Jurkat, Clone E6-1 (cell line): Measurements from ENCODE around the gene COL12A1.

Source experiments
- DNase-seq: peaks from one replicate; pipeline ENCODE4 v3.0.0-alpha.2; 2011; ENCODE audit warnings: low read depth, low spot score
- H3K4me3 ChIP-seq: 2 replicates; pipeline ENCODE4 v1.5.1; 2011; ENCODE audit warnings: mild to moderate bottlenecking, low read length, control low read depth, moderate library complexity

COL12A1 gene

DNA sequence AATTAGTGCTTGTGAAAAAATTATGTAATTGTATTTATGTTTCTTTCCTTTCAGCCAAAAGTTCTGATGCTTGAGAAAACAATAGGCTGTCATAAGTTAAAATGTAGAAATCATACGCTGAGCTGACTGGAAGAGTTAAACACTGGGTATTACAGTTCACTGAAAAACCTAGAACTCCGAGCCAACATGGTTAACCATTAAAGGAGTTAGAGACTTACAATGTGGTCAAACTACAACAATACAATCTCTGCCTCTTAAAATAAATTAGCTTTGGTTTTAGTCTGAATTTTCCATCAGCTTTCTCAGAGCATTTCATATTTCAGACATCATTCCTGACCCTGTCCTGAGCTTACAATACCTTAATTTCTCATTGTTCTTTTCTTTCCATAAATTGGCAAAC is 91.0 kb downstream of the COL12A1 start:
- DNase-seq: no peak
- H3K4me3 ChIP-seq: no peak overlapping the region

GRCh38 chr6:75114195-75114594 is 91.7 kb downstream of the COL12A1 start:
- no peak overlapping the region for H3K4me3 ChIP-seq
- DNase-seq: no peak

GRCh38 chr6:75113446-75113845 is 92.4 kb downstream of the COL12A1 start:
- H3K4me3 ChIP-seq: no peak overlapping the region

GRCh38 chr6:75109765-75110164 is 96.1 kb downstream of the COL12A1 start:
- H3K4me3 ChIP-seq: no peak overlapping the region
- DNase-seq: no peak

More at GRCh38 chr6:75113446-75113845, 92.4 kb downstream of the COL12A1 start:
- DNase-seq: no peak

GRCh38 chr6:75109022-75109421 is 96.8 kb downstream of the COL12A1 start:
- DNase-seq: no peak

DNA sequence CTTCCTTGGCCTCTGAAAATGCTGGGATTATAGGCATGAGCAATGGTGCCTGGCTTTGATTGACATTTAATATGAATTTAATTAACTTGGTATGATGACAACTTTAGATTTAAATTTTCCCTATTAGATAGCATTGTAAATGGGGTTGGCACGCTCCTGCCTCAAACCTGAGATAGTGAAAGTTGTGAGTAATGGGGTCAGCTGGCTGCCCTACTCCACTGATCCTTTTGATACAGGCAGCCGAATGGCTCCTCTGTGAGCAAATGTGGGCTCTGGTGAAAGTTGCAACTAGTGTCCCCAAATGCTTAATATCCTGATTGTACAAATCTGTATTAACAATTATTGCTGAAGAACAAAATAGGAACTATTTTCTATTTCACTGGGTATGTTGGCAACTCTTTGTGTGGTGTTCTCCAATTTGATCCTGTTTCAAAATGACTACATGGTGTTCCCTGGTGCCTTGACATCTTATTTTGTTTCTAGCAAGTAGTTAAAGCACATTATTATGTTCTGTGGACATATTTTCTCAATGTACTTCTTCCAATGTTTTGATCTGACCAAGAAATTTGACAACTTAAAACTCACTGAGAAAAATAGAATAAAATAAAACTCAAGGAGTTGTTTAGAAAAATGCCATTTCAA is 97.4 kb downstream of the COL12A1 start:
- no peak overlapping the region for H3K4me3 ChIP-seq
- DNase-seq: no peak

More at GRCh38 chr6:75109022-75109421, 96.8 kb downstream of the COL12A1 start:
- no peak overlapping the region for H3K4me3 ChIP-seq

GRCh38 chr6:75107913-75108312 is 97.9 kb downstream of the COL12A1 start:
- H3K4me3 ChIP-seq: no peak overlapping the region
- DNase-seq: no peak

- no peak overlapping the region for H3K4me3 ChIP-seq
- DNase-seq: no peak
These were observed 99.4 kb downstream of the COL12A1 start for GRCh38 chr6:75106426-75106825.

DNA sequence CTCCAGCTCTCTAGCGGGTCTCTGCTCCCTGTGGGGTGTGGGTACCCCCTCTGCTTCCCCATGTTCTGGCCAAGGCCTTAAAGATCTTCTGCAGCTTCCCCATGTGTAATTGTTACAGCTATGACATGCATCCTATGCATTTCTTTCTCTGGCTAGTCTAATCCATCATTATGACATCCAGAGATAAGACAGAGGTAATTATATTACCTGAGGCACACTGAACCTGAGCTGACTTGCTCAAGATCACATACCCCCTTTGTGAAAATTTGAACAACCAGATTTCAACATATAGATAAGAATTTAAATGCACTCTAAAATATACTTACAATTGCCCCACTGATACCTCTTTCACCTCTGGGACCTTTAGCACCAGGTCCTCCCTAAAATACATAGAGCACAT is 102.4 kb downstream of the COL12A1 start:
- no peak overlapping the region for H3K4me3 ChIP-seq
- no peak for DNase-seq

DNA sequence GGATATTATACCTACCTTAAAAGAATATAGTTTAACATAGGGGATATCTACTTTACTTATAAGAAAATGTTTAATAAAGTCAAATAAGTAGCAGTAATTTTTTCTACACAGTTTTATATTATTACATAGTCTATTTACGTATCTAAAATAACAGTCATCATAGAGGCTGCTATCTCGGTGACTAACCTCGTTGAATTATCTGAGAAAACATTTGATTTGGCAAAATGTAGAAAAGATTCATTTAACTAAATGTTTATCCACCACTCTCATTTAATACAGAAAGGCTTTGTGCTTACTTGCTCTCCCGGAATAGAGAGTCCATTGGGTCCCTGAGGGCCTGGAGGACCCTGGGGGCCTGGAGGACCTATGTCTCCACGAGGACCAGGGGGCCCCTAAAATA is 103.6 kb downstream of the COL12A1 start:
- no peak overlapping the region for H3K4me3 ChIP-seq
- no peak for DNase-seq

DNA sequence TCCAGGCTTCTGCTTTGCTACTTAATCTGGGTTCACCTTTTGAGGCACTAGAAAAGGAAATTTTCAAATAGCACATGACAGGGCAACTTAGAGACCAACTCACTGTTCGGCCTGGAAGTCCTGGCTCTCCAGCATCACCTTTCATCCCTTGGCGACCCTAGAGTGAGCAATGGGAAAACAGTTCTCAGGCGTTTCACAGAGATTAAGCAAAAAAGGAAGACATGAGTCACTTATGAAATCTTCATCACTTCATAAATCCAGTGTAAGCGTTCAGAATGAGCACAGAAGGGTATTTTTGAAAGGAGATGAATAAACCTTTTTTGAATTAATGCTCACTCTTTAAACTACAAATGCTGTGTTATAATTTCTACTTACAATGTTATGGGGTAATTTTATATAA is 104.0 kb downstream of the COL12A1 start:
- no peak overlapping the region for H3K4me3 ChIP-seq
- no peak for DNase-seq

GRCh38 chr6:75098709-75099108 is 107.1 kb downstream of the COL12A1 start:
- no peak for DNase-seq

GRCh38 chr6:75096966-75097365 is 108.9 kb downstream of the COL12A1 start:
- DNase-seq: no peak
- H3K4me3 ChIP-seq: no peak overlapping the region

More at GRCh38 chr6:75098709-75099108, 107.1 kb downstream of the COL12A1 start:
- no peak overlapping the region for H3K4me3 ChIP-seq

GRCh38 chr6:75094614-75095200 is 111.1 kb downstream of the COL12A1 start:
- H3K4me3 ChIP-seq: no peak overlapping the region
- DNase-seq: no peak

DNA sequence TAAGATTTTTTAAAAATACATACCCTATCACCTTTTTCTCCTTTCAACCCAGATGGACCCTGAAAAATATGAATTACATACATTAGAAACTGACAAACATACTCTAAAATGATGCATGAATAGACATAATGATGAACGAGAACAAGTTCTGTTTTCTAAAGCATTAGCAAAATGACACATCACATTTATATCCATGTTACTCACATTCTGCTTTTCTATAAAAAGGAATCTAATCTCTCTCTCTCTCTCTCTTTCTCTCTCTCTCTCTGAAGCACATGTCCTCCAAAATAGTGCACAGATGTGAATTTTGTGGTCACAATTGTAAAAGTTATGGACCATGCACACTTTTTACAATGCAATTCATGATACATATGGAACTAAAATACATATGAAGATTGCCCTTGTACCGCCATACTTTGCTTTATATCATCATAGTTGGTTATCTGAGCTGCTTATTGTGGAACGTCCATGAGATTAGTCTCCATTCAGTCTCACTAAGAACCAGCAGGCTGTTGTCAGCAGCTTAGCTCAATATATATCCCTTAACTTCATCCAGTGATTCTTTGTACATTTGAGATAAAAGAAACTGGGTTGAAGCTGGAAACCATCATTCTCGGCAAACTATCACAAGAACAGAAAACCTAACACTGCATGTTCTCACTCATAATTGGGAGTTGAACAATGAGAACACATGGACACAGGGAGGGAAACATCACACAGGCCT is 114.2 kb downstream of the COL12A1 start:
- DNase-seq: no peak
- H3K4me3 ChIP-seq: no peak overlapping the region

GRCh38 chr6:75090576-75090975 is 115.3 kb downstream of the COL12A1 start:
- no peak overlapping the region for H3K4me3 ChIP-seq
- DNase-seq: no peak

DNA sequence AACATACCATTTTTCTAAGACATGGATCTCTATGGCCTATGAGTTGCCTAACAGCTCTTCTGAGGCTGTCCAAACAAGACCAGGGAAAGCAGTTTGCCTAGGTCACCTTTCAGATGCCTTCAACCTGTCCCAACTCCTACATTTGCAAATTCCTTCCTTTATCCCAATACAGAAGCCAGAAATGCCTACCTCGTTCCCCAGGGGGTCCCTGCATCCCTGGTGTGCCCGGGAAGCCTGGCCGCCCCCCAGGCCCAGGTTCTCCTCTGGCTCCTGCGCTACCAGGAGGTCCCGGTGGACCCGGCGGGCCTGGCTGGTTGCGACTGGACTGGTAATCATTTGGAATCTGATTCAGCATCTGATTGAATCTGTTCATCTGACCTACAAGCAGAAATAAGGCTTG is 115.9 kb downstream of the COL12A1 start:
- H3K4me3 ChIP-seq: no peak overlapping the region
- DNase-seq: no peak

DNA sequence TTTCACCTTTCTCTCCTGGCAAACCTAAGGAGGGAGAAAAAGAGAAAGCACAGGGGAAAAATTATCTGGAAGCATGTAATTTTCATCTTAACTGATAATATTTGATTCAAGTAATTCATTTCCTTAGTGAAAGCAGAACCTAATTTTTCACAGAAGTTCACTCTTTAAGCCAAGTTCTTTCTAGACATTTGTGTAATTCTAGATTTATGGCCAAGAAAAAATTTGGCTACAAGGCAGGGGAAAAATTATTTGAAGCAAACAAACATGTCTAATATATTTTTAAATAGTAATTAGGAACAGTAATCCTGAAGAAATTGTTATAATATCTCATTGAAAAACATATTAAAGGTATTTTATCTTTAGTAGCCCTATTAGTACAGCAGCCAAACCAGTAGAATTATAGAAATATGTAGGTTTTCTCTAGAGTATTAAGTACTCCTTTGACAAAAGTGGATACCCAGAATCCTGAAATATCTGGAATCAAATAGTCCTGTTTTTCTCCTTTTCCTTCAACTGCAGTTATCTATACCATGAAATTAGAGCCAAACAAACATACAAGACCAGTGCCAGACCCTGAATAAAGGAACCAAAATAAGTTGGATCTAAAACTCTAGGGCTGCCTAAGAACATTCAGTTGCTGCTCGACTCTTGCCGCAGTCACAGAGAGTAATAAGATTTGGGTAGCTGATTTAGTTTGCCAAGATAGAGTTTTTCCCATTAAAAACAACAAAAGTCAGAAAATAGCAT is 116.5 kb downstream of the COL12A1 start:
- no peak overlapping the region for H3K4me3 ChIP-seq
- DNase-seq: no peak

GRCh38 chr6:75085931-75086635 is 119.8 kb downstream of the COL12A1 start:
- H3K4me3 ChIP-seq: no peak overlapping the region
- no peak for DNase-seq
